ENCODE data around the gene OSER1. TPM values are rescaled to one million over a fixed set of nuclear protein-coding genes. Genes with fewer than 3 reads are reported as not detected.
"Not testable (repeated sequence)": the region's sequence is repeated elsewhere in the genome, so short reads cannot be mapped to it uniquely, and the experiment has no call there.

The OSER1 gene
- 24.4 TPM for total RNA-seq

DNA sequence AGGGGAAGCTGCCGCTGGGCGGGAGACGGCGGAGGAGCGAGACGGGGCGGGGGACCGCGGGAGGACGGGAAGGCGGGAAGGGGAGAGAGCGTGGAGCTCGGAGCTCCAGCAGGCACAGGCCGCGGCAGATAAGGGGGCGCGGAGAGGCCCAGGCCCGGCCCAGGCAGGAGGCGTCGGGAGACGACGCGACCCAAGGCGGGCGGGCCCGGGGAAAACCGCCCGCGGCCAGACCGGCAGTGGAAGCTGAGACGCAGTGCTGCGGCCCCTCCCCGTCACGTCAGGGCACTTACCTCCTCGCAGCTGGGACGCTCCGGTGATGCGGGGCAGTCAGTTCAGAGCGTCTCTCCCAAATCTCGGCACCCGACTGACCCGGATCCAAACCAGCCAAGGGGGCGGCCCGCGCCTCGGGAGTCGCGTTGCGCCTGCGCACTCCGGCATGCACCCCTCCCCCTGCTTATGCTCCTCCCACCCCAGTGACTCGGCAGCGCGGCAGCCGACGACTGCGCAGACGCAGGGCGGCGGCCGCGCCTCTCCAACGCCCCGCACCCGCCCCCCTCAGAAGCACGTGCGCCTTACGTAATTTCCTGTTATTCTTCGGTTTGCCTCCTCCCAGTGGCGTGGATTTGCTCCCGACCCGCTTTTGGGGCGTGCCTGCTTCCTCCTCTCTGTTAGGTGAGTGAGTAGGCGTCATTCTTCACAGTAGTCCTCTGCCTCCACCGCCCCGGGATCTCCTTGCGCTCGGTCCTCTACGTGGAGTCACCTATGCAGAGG, at the start of gene OSER1:
Gene OSER1 (minus strand): TSS at position 366 of the 771 bp plus-strand sequence. CDS start 3,814 bp downstream, outside the sequence.
- DNase-seq (ENCODE audit: low spot score) = peak; percentile 98

DNA sequence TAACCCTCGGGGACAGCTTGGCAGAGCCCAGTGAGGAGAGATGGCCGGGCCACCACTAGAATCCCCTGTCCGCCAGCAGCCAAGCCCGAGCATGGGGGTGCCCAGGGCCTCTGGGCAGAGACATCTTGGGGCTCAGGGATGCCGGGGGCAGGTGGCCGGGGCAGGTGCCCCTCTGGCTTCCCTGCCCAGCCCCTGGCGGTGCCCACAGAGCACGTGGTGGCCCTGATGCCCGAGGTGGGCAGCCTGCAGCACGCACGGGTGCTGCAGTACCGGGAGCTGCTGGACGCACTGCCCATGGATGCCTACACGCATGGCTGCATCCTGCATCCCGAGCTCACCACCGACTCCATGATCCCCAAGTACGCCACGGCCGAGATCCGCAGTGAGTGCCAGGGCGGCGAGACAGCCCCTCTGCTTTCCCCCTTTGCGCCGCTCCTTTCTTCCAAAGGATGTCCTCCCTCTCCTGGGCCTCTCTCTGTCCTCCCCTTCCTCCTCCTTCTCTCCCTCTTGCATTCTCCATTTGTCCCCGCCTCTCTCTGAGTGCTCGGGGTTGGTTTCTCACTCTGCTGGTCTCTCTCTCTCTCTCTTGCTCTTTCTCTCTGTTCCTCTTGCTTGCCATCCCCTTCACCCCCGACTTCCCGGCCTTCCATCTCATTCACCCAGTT, 47.8 kb upstream of the OSER1 start:
- DNase-seq (ENCODE audit: low spot score) = no peak

DNA sequence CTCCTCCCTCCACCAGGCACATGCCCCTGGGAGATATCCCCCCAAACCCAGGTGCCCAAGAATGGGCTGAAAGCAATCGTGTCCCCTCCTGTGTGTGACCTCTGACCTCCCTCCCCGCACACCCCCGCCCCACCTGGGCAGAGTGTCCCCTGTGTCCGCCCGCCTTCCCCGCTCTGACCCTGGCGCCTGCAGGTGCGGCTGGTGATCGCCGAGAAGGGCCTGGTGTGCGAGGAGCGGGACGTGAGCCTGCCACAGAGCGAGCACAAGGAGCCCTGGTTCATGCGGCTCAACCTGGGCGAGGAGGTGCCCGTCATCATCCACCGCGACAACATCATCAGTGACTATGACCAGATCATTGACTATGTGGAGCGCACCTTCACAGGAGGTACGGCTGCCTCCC, 46.4 kb upstream of the OSER1 start:
- DNase-seq (ENCODE audit: low spot score) = no peak

DNA sequence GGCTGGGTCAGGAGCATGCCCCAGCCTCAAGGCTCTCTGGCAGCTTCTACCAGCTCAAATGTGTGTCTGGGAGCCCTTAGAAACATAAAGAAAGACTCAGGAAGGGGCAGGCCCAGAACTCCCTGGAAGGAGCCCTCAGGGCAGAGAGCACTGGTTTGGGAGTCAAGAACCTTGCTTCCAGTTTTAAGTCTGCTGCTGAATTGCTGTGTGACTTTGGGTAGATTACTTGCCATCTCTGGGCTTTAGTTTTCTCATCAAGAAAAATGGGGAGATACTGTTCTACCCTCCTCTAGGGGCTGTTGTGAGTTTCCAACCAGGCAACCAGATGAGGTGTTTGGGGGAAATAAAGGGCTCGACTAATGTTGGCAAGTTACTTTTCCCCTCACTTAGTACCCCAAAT, 45.4 kb upstream of the OSER1 start:
- no peak for DNase-seq (ENCODE audit: low spot score)

DNA sequence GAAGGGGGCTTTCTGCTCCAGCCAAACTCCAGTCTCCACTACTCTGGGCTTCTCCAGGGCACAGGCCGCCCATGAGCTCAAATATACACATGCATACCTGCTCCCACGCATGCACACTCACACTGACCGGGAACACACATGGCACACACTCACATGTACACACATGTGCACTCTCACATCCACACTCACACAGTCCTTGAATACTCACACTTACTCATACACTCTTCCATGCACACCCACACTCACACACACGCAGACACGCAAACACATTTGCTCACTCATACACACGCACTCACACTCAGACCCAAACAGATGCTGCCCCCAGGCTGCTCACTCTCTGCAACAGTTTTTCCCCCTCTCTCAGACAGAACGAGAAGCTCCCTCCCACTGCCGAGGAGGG, 43.5 kb upstream of the OSER1 start:
- DNase-seq (ENCODE audit: low spot score) = no peak

DNA sequence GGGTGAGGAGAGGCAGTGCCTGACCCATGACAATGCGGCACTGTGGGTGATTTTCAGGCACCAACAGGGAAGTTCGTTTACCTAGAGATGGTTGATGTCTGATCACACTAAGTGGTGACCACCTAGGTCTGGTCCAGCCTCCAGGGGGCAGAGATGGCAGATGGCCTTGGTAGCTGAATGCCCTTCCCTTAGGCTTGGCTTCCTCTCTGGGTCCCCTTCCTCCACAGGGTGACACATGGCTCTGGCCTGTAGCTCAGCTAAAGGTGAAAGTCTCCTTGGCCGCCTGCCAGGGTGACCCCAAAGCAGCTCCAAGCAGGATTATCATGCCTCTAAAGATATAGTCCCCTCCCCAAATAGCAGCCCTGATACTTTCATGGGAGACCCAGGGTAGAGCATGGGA, 43.0 kb upstream of the OSER1 start:
- DNase-seq (ENCODE audit: low spot score) = no peak

DNA sequence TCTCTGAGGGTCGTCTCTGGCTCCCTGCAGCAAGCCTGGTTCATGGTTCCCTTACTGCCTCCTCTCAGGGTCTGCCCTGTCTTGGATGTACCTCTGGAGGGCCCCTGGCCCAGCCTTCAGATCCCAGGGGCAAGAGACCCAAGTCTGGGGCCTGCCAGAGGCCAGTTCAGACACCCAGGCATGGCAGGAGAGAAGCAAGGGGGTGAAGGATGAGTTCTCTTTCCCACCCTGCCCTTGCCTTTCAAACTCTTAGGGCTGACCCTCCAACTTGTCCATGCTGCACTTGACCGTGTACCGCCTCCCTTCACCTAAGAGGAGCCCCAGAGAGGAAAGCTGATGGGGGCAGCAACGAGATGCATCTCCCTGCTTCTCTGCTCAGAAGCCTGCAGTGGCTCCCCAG, 40.7 kb upstream of the OSER1 start:
- no peak for DNase-seq (ENCODE audit: low spot score)

DNA sequence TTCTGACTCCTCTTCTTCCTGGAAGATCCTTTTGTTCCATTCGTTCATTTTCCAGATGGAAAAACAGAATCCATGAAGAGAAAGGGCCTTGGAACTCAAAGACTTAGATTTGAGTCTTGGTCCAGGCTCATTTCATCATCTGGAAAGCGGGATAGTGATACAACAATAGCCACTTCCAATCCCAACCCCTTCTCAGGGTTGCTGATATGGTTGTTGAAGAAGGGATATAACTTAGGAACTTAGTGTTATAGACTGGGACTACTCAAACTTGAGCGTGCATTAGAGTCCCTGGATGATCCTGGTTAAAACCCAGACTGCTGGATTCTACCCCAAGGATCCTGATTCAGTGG, 37.8 kb upstream of the OSER1 start:
- DNase-seq (ENCODE audit: low spot score) = no peak

DNA sequence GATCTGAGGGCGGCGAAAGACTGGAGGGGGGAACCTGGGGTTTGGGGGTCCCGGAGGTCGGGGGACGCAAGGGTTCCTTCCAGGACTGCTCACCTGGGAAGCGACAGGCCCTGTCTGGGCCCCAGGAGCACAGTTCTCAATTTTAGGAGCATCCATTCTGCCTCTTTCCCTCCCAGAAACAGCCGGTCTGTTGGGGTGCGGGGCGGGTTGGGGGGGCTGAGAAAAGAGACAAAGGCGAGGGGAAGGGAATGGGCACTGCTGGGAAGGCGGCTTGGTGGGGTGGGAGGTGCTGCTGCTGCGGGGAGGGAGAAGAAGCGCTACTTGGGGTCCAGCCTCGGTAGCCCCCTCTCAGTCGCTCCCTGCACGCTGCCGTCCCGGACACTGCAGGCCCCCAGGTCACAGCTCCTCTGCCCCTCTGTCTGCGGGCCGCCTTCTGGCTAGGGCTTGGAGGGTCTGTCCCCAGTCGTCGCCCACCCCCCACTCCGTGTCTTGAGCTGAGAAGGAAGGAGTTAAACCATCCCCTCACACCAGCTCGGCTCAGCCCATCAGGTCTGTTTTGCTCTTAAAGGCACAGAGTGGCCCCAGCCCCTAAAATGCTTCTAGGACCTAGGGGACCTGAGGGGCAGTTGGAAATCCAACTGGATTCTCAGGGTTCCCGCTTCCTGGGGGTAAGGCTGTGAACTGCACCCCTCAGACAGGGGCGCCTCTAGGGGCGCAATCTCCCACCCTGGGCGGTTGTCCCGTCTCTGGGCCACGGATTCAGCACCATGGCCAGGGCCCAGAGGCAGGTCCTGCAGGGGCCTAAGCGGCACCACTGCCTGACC, 37.2 kb upstream of the OSER1 start:
- DNase-seq (ENCODE audit: low spot score) = no peak

DNA sequence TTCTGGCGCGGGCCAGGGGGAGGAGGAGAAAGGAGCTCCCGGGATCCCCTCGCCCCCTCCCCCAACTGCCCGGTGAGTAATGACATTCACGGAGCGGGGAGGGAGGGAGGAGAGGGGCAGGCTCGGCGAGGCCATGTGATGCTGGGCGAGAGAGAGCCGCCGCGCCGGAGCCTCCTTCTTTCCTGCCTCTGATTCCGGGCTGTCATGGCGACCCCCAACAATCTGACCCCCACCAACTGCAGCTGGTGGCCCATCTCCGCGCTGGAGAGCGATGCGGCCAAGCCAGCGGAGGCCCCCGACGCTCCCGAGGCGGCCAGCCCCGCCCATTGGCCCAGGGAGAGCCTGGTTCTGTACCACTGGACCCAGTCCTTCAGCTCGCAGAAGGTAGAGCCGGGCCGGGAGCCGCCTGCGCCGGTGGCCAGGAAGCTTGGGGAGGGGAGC, 36.6 kb upstream of the OSER1 start, which contains the start of gene GDAP1L1:
Gene GDAP1L1 (plus strand): TSS at position 178 of the 441 bp plus-strand sequence. CDS start 27 bp downstream, at position 205.
- DNase-seq (ENCODE audit: low spot score) = no peak

DNA sequence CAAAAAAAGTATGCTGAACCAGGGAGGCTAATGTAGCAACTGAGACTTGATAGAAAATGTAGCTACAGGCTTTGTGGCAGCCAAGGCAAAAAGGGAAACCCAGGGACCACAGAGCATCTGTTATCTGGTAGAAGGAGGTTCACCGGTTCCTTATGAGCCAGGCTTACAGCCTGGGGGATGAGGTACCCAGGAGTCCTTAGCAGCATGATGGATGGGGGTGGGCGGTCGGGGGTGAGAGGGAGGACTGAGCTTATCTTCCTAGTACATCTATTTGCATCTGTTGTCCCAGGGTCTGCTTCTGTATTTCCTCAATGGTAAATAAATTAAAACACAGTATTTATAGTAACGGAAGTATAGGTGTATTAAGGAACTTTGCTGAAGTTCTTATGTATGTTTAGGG, 35.4 kb upstream of the OSER1 start:
- DNase-seq (ENCODE audit: low spot score) = no peak

DNA sequence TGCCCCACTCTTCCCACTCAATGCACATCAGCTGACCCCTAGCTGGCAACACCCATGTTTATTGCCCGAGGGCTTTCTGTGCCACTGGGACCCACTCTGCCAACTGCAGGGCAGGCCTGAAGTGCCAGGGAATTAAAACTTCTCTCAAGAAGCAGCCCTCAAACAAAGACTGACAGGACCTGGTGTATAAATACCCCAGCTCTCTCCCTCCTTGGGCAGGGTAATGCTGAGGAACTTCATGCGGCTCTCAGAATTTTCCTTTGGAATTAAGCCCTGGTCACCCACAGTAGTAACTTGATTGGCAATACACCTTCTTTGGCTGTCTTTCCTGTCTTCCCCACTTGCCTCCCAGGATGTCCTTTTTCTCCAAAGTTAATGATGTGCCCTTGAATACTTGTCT, 31.2 kb upstream of the OSER1 start:
- DNase-seq (ENCODE audit: low spot score) = no peak

DNA sequence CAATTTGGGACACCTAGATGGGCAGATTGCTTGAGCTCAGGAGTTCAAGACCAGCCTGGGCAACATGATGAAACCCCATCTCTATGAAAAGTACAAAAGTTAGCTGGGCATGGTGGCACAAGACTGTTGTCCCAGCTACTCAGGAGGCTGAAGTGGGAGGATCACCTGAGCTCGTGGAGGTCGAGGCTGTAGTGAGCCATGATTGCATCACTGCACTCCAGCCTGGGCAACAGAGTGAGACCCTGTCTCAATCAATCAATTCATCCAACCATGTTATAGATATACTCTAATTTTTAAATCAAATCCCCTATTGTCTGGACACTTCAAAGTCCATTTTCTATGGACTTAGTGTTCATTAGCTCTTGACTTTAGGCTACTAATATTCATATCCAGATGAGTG, 26.3 kb upstream of the OSER1 start:
- DNase-seq (ENCODE audit: low spot score) = not testable (repeated sequence)

DNA sequence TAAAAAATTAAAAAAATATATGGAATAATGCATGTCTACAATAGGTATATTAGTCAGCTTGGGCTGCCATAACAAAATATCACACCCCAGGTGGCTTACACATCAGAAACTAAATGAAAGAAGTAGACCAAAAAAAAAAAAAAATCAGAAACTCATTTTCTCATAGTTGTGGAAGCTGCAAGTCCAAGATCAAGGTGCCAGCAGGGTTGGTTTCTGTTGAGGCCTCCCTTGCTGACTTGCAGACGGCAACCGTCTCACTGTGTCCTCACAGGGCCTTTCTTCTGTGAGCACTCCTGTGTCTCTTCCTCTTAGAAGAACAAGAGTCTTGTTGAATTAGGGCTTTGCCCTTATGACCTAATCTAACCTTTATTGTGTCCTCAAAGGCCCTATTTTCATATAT, 25.1 kb upstream of the OSER1 start:
- DNase-seq (ENCODE audit: low spot score) = no peak

DNA sequence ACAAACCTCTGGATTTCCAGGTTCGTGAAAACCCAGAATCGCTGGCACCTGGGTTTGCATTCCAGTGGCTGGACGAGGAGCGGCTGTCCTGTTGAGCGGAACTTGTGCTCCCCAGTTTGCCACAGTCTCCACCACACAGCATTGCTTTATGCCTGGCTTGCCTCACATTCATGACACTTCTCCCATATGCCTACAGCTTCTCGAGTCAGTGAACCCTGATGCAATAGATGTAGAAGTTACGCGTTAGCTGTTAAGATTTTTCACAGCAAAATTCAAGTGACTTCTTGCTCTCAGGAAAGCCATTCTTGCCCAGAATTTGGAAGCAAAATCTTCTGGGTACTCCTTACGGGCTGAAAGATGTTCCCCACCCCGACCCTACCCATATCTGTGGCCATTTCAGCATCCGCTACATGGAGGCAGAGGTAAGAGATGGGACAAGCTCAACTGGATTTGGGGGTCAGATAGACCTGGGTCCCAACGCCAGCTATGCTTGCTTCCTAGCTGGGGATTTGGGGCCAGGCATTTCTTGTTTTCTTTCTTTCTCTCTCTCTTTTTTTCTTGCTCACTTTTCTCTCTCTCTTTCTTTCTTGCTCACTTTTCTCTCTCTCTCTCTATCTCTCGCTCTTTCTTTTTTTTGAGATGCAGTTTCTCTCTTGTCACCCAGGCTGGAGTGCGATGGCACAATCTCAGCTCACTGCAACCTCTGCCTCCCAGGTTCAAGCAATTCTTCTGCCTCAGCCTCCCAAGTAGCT, 24.2 kb upstream of the OSER1 start:
- no peak for DNase-seq (ENCODE audit: low spot score)

DNA sequence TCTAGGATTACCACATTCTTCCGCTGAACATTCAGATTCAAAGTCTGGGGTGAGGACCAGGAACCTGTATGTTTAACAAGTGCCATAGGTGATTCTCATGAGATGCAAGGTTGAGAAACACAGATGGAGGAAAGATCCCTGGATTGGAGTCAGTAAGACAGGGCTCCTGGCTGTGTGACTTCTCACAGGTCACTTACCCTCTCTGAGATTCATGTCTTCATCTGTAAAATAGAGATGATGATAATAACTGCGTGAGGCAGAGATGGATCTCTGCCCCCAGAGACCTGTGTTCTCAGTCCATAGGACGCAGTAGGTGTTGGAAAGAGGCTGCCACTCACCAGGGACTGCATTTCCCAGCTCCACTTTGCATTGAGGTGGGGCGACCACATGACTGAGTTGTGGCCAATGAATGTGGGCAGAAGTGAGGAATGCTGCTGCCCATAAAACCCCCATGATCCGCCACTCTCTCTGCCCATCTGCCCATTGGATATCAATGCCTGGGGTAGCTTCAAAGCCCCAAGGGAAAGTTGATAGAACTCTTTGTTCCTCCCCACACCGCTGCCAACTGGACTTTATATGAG, 23.0 kb upstream of the OSER1 start:
- DNase-seq (ENCODE audit: low spot score) = no peak

DNA sequence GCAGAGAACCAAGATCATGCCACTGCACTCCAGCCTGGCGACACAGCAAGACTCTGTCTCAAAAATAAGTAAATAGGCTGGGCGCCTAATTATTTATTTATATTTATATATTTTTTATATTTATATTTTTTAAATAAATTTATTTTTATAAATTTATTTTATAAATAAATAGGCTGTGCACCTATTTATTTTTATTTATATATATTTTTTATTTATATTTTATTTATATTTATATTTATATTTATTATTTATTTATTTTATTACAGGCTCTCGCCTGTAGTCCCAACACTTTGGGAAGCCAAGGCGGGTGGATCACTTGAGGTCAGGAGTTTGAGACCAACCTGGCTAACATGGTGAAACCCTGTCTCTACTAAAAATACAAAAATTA, 21.9 kb upstream of the OSER1 start:
- not testable (repeated sequence) for DNase-seq (ENCODE audit: low spot score)

DNA sequence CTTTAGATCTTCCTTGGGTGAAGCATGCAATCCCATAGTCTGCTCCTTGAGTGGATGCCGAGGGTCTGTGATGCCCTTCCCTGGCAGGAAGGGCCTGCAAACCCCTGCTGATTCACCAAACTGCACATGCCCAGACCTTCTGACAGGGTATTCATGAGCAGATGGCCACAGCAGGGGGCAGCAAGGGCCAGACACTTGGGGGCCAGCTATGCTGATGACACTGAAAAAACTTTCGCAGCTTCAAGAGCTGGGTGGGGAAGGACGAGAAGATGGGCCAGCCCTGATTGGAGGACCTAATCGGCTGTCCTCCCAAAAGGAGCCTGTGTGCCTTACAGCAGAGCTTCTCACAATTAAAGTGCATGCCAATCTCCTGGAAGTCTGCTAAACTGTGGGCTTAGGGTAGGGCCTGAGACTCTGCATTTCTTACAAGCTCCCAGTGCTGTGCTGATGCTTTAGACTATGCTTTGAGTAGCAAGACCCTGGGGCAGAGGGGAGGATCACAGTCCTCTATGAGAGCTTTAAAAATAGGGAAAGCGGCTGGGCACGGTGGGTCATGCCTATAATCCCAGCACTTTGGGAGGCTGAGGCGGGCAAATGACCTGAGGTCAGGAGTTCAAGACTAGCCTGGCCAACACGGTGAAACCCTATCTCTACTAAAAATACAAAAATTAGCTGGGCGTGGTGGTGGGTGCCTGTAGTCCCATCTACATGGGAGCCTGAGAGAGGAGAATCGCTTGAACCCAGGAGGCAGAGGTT, 21.3 kb upstream of the OSER1 start:
- DNase-seq (ENCODE audit: low spot score) = no peak

DNA sequence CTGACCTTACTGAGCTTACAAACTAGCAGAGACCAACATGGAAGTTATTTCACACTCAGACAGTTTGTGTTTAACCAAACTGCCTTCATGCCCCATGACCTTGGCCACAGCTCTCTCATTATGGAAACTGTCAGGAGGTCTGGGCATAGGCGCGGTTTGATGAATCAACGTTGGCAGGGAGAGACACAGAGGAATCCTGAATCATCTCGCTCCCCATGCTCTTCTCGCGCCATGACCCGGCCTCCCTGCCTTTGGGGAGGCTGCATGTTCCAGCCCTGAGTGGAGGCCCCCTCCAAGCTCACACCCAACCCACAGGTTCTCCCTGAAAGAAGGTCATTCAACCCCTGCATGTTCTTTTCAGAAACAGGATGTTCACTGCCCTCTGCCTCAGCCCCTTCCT, 20.6 kb upstream of the OSER1 start:
- no peak for DNase-seq (ENCODE audit: low spot score)

DNA sequence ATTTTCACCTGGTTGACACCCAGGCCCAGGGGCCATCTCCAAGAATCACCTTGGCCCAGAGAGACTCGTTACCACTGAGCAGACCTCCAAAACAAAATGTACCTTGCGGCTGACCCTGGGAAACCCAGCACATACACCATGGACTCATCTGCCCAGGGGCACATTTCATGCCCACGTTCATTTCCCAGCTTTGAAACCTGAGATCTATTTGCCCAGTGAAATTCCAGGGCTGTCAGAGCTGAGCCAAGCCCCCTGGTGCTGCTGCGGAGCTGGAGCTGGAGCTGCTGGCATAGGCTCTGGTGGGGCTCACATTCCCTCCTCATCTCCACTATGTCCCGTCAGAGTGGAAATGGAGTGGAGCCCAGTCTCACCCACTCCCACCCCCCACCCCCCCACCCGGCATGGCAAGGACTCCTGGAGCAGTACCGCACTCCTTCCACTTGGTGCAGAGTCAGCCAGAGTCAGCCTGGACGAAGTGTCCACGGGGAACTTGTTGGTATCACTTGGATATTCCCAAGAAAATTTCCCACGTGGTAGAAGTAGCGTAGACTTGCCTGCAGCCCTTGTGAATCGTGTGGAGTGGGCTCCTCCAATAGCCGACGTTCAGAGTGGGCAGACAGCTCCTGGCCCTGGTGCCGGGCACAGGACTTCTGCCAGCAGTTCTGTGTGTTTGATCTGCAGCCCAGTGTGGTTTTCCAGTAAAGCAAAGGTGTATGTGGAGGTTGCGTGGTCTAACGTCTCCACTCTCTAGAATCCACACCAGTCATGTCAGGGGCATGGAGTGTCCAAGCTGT, 18.1 kb upstream of the OSER1 start:
- no peak for DNase-seq (ENCODE audit: low spot score)

Measured in ureter (tissue), 1 donor.